NCI-H2107 treated with DMSO at 0.1 percent for 48 hours (cell line): ENCODE results near the gene FCRL5.
"Not testable (repeated sequence)": the region's sequence is repeated elsewhere in the genome, so short reads cannot be mapped to it uniquely, and the experiment has no call there.

ENCODE experiments used
- DNase-seq: peaks from one replicate; lab custom pipeline; 2025; ENCODE audit not compliant: unreplicated experiment; lab: John Stamatoyannopoulos, UW

FCRL5 gene

GRCh38 chr1:157490467-157491165 is 61.7 kb downstream of the FCRL5 start:
- peak; percentile 40 for DNase-seq

GRCh38 chr1:157488156-157488555 is 64.2 kb downstream of the FCRL5 start:
- no peak for DNase-seq

DNA sequence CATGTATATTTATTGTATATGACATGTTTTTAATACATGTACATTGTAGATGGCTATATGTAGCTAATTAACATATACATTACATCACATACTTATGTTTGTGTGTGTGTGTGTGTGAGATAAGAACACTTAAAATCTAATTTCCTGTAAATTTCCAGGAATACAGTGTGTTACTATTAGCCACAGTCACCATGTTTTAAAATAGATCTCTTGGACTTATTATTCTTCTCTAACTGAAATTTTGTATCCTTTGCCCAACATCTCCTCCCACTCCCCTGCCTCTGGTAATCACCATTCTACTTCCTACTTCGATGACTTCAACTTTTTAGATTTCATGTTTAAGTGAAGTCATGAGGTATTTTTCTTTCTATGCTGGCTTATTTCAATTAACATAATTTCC is 64.8 kb downstream of the FCRL5 start:
- DNase-seq, result no peak

DNA sequence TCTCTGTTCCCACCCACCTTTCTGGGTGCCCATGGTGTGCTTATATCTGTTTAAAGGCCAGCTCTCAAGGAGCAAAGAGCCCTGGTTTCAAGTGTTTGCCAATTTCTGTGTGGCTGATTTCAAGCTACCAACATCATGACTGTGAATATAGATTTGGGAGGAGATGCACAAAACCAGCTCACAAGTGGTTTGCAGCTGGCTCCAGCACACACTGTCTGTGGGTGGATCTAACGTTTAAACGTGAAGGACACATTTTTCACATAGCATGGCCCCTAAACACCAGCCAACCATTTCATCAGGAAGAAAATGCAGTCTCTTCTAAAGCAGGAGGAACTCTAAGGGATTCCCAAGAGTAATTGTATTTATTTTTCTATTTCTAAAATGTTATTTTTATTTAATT is 65.2 kb downstream of the FCRL5 start:
- no peak for DNase-seq

DNA sequence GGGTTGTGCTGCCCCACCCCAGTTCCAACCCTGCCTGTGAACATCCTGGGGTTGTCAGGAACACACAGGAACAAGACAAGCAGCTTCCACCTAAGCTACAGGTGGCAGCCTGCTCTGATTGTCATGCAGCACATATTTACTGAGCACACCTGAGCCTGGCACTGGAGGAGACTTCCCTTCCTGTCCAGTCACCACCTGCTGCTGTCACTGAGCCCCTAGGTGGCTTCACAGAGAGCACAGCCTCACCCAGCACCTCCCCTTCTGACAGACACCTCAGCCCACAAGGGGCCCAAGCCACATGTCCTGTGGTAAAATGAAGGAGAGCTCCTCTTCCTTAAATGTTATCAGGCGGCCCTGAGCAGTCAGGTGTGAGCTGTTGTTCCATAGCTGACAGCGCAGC is 65.9 kb downstream of the FCRL5 start:
- DNase-seq, result not testable (repeated sequence)

DNA sequence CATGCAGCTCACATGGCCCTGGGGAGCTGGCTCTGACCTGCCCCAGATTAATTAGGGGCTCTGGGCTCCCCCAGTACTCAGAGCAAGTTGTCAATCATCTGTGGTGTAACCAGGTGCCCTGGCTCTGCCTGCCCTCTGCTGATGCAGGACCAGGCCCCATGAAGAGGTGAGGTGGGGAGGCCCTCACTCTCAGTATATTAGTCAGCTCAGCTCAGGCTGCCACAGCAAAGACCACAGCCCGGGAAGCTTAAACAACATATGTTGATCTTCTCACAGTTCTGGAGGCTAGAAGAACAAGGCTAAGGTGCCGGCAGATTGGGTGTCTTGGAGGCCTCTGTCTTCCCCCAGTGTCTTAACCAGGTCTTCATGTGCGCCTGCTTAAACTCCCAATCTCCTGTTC is 66.5 kb downstream of the FCRL5 start:
- DNase-seq, result no peak

DNA sequence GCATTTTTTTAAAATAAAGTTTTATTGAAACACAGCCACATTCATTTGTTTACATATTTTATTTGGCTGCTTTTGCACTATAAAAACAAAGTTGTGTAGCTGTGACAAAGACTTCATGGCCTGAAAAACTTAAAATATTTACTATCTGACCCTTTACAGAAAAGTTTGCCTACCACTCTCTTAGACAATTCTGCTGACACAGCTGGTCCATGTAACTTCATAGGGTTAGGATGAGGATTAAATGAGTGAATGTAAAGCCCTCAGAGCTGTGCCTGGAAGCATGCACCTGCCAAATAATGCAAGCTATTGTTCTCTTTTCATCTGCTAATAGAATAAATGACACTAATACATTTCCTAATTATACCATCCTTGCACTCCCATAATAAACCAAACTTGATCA is 67.7 kb downstream of the FCRL5 start:
- DNase-seq, result no peak

GRCh38 chr1:157483635-157484034 is 68.7 kb downstream of the FCRL5 start:
- no peak for DNase-seq

GRCh38 chr1:157482717-157483116 is 69.6 kb downstream of the FCRL5 start:
- no peak for DNase-seq

- no peak for DNase-seq
These were observed 70.1 kb downstream of the FCRL5 start for GRCh38 chr1:157482174-157482573.

DNA sequence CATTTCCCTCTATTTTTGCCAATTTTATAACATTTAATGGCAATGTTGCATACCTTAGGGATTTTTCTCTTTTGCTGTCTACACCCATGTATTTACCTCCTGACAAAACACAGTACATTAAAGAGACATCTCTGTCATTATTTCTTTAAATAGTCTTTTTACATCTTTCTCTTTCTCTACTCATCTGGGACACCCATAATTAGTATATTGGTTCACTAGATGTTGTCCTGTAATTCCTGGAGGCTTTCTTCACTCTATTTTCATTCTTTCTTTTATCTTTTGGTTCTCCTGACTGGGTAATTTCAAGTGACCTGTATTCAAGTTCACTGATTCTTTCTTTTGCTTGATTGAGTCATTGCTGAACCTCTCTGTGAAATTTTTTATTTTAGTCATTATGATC is 74.3 kb downstream of the FCRL5 start:
- no peak for DNase-seq

- no peak for DNase-seq
These were observed 74.9 kb downstream of the FCRL5 start for GRCh38 chr1:157477419-157477818.

- DNase-seq, result no peak
These were observed 79.4 kb downstream of the FCRL5 start for GRCh38 chr1:157472959-157473358.

- no peak for DNase-seq
These were observed 80.1 kb downstream of the FCRL5 start for GRCh38 chr1:157472056-157472701.

DNA sequence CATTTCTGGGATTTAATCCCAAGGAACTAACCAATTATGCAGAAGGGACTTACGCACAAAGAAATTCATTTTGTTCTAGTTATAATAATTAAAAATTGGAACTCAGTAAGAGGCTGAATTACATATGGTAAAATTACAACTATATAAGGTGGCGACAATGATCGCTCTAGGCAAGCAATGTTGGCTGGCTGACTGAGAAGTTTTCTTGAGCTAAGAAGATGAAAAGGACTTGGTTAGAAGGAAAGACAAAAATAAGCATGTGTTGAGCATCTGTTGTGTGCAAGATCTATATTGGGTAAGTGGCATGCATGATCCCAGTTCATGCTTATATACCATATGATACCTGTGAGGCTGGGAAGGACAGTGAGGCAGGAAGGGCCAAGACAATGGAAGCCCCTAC is 80.8 kb downstream of the FCRL5 start:
- no peak for DNase-seq

- DNase-seq, result no peak
These were observed 82.3 kb downstream of the FCRL5 start for GRCh38 chr1:157469752-157470675.

- no peak for DNase-seq
These were observed 83.0 kb downstream of the FCRL5 start for GRCh38 chr1:157469300-157469699.

DNA sequence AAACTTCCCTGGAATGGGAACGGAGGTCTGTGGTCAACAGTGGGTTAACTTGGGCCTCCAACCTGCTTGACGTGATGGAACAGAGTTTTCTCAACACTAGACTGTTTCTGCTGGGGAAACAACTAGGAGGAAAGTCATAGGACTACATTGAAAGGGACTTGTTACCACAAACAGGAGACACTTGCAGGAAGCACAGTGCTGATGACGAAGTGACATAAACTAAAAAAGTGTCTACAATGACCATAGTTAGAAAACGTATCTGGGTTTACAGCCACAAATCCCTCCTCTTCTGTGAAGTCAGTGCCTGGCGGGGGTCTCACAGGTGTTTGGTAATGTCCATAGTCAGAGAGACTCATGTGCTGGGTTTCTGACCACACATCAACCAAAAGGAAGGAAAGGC is 86.3 kb downstream of the FCRL5 start:
- no peak for DNase-seq
